T follicular helper cell (primary cell): ENCODE measurements around the gene PDF.
"Not testable (repeated sequence)": the region's sequence is repeated elsewhere in the genome, so short reads cannot be mapped to it uniquely, and the experiment has no call there.

Source experiments
- DNase-seq: peaks from one replicate; pipeline ENCODE4 v3.0.0-alpha.2; 2020; ENCODE audit warnings: low read depth
- total RNA-seq, 2 experiments: gene quantifications; one replicate each; lab custom pipeline; 2026; lab: John Stamatoyannopoulos, UW

PDF gene, protein sequence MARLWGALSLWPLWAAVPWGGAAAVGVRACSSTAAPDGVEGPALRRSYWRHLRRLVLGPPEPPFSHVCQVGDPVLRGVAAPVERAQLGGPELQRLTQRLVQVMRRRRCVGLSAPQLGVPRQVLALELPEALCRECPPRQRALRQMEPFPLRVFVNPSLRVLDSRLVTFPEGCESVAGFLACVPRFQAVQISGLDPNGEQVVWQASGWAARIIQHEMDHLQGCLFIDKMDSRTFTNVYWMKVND
- total RNA-seq, result 1.6 to 2.3 reads per million in 2 experiments

DNA sequence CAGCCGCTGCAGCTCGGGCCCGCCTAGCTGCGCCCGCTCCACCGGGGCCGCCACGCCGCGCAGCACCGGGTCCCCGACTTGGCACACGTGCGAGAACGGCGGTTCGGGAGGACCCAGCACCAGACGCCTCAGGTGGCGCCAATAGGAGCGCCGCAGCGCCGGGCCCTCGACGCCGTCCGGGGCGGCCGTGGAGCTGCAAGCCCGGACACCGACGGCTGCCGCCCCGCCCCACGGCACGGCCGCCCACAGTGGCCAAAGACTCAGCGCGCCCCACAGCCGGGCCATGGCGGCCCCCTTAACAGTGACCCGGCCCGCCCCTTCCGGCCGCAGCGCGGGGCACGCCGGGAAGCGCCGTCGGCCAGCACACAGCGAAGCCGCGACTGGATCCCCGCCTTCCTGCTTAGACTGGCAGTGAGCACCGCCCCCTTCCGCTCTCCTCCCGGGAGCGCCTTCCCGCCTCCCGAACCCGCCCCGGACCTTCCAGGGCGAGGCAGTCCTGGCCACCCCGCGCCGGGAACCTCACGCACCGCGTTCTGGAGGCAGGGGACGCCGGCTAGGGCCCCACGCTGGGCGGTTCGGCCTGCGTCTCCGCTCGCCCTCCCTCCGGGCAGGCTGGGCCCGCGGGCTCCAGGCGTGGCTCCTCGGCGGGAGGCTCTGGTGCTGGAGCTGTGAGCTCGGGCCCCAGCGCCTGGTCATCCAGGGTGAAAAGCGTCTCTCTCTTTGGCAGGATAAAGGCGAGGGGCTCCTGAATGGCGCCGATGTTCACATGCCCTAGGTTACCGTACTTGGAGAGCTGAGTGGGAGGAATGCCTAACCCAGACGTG is at the start of gene PDF:
PDF (minus strand) TSS at position 303 of the 824 bp plus-strand sequence; CDS start at position 285, 18 bp downstream.
- DNase-seq, result peak; percentile 75

DNA sequence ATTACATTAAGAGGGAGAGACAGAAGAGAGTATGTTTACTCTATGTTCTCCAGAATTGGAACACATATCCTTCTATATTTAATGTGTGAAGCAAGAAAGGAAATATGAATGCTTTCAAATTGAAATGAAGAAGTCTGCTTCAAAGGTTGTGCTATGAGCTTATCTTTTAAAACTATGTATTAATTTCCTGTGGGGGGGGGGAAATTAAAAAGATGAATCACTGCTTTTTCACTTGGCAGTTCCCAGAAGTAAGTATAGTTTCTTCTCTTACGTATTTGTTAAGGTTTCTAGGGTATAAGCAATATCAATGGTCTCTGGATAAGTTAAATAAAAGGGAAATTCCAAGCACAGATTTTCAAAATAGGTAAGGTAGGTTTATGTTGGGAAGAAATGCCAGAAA is 48.4 kb upstream of the PDF start:
- DNase-seq, result no peak

DNA sequence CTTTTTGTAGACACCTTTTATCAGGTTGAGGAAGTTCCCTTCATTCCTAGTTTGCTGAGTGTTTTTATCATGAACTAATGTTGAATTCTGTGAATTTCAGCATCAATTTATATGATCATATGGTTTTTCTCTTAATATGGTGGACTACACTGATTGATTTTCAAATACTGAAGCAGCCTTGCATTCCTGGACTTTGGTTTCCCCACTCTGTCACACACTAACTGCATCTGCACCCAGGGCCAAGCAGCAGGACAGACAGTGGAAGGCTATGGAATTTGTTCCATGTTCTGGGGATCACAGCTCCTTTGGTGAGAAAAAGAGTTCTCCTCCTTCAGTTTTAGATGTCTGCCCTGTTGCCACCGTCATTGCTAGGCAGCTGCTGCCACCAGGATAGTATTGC is 47.6 kb upstream of the PDF start:
- no peak for DNase-seq

DNA sequence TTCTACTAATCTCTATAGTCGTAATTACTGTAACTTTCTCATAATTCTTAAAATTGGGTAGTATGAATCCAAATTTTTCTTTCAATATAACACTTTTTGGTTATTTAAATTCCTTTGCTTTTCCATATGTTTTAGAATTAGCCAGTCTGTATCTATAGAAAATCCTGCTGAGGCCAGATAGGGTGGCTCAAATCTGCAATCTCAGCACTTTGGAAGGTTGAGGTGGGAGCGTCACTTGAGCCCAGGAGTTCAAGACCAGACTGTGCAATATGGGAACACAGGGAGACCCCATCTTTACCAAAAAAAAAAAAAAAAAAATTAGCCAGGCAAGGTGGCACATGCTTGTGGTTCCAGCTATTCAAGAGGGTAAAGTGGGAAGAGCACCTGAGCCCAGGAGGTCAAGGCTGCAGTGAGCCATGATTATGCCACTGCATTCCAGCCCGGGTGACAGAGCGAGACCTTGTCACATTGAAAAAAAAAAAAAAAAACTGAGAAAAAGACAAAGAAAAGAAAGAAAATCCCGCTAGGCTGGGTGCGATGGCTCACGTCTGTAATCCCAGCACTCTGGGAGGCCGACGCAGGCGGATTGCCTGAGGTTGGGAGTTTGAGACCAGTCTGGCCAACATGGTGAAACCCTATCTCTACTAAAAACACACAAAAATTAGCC is 46.1 kb upstream of the PDF start:
- DNase-seq, result no peak

DNA sequence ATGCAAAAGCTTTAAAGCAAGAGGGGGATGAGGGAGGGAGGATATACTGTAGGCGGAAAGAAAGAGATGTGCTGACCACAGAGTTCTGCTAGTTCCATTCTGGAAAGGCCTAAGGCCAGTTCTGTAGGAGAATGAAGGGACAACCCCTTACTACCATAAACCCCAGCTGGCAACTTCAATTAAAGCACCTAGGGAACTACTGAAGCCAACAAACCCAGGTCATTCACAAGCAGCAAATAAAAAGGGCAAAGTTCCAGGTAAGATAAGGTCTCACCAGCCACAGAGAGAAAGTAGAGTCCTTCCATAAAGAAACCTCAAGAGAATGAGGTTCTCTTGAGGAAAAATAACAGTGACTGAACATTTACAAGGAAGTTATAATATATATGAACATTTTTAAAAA is 42.6 kb upstream of the PDF start:
- no peak for DNase-seq

DNA sequence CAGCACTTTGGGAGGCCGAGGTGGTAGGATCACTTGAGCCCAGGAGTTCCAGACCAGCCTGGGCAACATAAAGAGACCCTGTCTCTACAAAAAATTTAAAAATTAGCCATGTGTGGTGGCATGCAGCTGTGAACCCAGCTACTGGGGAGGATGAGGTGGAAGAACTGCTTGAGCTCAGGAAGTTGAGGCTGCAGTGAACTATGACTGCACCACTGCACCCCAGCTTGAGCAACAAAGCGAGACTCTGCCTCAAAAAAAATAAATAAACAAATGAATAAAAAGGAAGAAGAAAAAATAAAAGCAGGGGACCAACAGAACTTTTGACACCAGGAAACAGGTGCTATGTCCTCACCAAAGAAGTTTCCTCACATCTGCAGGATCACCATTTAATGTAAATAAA is 41.2 kb upstream of the PDF start:
- DNase-seq, result no peak

DNA sequence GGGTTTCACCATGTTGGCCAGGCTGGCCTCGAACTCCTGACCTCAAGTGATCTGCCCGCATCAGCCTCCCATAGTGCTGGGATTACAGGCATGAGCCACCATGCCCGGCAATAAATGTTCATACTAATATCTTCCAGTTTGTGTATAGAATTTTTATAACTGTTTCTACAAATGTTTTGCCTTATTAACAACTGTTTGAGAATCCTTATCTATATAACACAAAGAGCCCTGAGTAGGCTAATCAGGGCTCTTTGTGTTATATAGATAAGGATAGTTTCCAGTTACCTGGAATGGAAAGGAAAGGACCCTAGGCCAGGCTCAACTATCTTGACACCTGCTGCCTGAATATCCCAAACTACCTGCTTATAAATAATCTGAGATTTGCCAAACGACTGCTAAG is 38.5 kb upstream of the PDF start:
- no peak for DNase-seq

DNA sequence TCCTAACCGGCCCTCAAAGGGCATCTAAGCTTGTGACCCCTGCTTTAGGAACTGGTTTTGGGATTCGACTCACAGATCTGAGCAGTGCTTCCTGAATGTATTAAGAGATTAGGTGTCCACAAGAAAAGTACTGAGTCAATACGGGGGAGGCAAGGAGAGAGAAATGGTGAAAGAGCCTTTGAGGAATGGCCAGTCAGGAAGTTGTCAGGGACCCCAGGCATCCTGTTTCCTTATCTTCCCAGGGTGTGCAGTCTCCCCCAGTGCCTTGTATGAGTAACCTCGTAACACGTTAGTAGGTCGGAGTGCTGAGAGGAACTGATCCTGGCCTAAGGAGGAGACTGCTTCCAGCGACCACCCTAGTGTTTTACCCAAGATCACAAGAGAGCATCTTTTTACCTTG is 37.6 kb upstream of the PDF start:
- DNase-seq, result no peak

DNA sequence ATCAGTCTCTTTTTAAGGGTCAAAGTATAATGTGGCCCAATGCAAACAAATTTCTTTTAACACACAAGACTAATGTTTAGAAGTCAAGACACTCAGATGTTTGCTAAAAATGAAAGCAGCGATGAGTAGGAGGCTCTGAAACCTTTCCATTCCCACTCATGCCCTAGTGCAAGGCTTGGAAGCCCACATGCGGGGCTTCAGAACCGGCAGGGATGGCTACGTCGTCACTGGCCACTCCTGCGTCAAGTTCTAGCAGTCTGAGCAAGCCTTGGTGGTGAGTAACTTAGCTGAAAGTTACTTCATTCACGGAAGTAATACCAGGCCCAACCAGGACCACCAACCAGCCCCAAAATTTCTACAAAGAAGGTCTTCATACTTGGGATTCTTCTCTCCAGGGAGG is 36.0 kb upstream of the PDF start:
- no peak for DNase-seq

DNA sequence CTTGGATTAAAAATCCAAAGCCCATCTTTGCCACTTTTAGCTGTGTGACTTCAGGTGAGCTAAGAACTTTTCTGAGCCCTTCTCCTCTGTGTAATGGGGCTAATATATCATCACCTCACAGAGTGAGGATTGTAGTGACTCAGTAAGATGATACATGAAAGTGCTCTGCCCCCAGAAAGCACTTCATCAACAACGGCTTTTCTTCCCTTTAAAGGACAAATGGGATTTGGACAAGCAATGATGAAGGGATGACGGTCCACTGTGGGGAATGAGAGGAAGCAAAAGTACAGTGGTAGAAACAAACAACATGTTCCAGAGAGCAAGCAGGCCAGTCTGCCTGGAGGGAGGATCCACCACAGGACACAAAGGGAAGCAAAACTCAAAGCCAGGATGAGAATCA is 35.5 kb upstream of the PDF start:
- no peak for DNase-seq

DNA sequence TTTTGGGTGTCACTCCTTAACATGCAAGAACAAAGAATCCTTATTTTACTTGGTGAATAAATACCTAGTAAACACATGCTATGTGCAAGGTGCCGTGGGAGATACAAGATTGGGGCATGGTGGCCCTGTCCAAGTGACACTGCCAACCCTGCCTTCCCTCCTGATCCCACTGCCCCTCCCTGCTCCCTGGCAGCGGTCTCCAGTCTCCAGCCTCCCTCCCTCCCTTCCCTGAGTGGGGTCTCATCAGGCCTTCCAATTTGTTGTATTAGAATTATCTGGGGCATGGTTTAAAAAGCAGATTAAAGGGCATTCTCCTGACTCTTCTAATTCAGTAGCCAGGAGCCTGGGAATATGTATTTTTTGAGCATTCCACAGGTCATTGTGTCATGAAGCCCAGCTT is 33.7 kb upstream of the PDF start:
- no peak for DNase-seq

DNA sequence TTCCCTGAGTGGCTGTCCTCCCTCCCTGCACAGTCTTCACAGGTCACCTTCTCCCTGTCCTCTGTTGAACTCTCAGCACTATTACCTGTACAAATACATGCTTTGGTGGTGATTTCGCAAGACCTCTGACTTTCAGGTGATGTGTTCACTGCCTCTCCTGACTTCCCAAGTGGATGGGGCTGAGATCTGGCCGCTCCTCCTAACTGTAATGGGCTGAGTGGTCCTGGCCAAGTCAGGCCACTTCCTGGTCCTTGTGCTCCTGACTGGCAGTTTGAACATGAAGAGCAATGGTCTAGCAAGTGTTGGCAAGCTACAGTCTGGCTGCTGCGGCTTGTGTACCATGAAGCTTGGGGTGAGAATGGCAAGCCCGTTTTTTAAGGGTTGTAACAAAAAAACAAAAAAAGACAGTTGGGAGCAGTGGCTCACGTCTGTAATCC is 32.9 kb upstream of the PDF start:
- no peak for DNase-seq

DNA sequence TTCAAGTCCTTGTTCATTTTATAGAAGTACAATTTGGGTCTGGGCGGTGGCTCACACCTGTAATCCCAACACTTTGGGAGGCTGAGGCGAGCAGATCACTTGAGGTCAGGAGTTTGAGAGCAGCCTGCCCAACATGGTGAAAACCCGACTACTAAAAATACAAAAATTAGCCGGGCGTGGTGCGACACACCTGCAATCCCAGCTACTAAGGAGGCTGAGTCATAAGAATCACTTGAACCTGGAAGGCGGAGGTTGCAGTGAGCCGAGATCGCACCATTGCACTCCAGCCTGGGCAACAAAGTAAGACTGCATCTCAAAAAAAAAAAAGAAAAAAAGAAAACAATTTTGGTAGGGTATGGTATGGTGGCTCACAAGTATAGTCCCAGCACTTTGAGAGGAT is 29.7 kb upstream of the PDF start:
- not testable (repeated sequence) for DNase-seq

DNA sequence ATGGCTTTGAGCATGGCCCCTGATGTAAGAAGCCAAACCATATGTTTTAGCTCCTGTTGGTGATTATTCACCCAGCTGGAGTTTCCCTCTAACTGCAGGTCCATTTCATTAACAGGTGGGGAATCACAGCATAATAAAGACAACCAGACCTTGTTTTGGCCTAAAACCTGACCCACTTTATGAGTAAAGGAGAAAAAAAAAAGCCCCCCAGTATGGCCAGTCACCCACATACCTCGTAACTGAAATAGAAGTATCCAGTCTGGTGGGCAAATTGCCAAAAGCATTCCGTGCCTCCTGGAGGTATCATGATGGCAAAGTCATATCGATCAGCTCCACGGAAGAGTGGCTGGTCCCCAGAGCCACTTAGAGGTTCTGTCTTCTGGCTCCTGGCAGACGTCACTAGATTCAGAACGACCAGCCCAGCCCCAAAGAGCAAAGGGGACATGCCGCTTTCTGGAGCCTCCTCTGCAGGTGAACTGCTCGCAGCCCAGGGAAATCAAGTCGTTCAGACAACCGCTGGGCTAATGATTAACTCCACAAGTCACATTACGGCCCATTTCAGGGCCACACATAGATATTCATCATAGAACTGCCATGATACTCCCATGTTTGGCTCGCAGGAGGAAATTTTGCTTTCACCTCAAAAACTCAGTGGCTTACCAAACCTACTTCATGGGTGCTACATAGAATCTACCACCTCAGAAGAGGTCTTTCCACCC is 21.1 kb upstream of the PDF start, which contains the start of gene TMED6:
TMED6 (minus strand) TSS at position 478 of the 719 bp plus-strand sequence; CDS start at position 445, 33 bp downstream.
- no peak for DNase-seq

DNA sequence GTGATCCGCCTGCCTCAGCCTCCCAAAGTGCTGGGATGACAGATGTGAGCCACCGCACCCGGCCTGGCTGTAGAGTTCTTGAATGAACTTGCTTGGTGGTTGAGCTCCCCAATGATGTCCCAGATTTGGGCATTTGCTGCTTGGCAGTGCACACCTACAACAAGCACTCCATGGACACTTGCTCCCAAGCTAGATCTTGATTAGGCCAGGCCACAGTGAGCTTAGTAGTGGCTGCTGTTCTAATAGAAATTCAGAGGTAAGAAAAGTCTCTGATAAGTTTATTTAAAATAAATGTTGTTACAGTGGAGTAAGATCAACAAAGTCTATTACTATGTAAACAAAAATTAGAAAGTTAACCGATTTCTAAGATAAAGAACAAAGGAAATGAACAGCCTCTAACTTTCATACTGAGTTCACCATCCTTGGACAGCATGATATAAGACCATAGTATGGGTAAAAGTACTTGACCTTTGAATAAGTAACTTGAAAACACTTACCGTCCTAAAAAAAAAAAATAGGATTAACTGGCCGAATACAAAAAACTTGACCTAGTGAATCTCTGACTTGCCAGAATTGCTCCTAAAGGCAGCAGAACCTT is 20.2 kb upstream of the PDF start:
- no peak for DNase-seq

DNA sequence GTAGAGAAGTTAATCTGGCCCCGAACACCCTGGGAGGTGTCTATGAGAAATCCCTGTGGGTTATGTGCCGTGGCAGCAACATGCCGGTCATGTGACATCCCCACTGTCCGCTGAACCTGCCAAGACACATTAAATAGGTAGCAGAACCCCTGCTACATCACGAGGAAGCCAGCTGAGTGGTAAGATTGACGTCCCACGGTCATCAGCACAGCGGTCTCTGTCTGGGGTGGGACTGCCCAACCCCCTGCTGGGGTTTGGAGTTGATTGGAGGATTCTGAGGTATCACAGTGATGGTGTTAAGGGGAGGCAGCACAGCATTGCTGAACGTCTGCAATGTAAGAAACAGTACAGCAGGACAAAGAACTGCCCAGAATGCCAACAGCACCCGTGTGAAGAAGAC is 19.1 kb upstream of the PDF start:
- no peak for DNase-seq

DNA sequence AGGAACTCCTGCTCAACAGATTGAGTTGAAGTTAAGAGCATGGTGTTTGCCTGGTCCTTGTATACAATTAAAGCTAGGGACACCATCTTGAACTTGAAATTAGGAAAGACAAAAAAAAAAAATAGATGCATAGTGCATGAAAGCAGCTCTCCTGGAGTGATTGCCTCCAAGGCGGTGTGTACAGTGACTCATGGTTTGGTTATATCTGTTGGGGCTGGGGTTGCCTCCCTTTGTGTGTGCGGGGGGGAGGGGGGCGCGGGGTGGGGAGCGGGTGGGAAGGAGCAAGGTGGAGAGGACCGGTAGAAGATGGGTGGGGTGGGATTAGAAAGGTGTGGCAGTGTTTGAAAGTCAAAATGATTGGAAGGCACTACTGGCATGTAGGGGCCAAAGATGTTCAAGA is 17.8 kb upstream of the PDF start:
- DNase-seq, result no peak

DNA sequence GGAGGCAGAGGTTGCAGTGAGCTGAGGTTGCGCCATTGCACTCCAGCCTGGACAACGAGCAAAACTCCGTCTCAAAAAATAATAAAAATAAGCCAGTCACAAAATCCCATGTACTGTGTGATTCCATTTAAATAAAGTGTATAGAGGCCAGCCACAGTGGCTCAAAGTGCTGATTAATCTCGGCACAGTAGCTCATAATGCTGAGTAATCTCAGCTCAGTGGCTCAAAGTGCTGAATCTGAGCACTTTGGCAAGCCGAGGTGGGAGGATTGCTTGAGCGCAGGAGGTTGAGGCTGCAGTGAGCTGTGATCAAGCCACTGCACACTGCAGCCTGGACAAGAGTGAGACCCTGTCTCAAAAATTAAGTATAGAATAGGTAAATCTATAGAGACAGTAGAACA is 16.3 kb upstream of the PDF start:
- DNase-seq, result no peak

DNA sequence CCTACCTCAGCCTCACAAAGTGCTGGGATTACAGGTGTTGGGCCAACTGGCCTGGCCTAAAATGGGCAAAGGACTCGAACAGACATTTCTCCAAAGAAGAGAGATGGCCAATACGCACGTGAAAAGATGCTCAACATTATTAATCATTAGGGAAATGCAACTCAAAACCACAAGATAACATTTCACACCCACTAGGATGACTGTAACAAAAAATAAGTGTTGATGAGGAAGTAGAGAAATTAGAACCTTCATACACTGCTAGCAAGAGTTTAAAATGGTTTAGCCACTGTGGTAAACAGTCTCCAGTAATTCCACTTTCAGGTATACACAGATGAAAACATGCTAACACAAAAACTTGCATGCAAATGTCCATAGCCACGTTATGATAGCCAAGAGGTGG is 15.5 kb upstream of the PDF start:
- no peak for DNase-seq

DNA sequence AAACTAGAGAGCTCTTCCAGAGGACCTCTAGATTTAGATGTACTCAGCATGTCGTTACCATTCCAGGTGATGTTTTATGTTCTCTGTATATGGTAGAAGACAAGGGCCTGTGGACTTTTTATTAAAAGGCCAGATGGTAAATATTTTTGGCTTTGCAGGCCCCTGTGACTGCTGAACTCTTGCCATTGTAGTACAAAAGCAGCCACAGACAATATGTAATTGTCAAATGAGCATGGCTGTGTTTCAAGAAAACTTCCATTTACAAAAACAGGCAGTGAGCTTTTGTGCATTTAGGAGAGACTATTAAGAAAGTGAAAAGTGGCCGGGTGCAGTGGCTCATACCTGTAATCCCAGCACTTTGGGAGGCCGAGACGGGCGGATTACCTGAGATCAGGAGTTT is 13.8 kb upstream of the PDF start:
- no peak for DNase-seq

DNA sequence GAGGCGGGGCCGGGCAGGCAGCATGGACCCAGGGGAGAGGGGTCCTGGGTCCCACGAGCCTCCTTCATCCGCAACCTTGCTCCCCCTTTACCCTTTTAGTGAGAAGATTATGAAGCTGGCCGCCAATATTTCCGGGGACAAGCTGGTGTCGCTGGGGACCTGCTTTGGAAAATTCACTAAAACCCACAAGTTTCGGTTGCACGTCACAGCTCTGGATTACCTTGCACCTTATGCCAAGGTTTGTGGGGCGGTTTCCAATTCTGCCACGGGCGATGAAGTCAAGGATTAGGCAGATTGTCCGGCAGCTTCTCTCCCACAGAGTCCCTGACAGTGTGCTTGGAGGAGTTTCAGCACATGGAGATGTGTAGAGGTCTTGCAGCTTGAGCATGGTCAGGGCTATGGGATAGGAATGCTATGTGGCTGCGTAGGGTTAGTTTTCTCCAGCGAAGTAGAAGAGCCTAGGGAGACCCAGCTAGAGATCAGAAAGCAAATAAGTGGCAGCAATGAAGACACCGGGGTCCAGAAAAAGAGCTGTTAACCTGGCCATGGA is 9.8 kb upstream of the PDF start:
- DNase-seq, result no peak
